NCI-H2081 treated with DMSO at 0.1 percent for 48 hours (cell line): ENCODE measurements around the gene CALML6.

Experiments used
- DNase-seq: peaks from one replicate; lab custom pipeline; 2025; lab: John Stamatoyannopoulos, UW

Gene CALML6

DNA sequence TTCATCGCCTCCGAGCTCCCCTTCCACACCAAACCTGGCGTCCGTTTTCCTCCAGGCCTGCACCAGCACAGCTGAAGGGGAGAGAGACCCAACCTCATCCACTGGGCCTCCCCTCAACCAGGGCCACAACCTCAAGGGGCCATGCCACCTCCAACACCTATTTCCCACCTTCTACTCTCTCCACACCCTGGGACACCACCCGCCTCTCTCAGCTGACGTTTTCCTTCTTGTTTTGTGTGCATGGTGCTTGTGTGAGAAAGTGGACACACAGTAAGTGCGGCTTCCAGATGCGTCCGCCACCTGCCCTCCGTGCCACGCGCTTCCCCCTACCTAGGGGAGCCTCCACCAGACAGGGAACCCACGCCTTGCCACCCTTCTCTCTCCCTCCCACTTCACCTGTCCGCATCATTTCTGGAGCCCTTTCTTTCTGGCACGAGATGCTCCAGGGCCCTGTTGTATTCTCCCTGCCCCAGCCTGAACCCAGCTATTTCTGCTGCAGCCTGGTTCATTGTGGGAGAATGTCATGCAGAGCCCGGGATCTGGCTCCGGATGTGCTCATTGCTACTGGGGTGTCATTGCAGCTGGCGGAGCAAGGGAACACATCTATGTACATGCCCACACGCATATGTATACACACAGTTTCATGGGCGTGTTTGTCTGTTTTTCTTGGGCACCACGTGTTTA, 22.8 kb upstream of the CALML6 start:
- no peak for DNase-seq

DNA sequence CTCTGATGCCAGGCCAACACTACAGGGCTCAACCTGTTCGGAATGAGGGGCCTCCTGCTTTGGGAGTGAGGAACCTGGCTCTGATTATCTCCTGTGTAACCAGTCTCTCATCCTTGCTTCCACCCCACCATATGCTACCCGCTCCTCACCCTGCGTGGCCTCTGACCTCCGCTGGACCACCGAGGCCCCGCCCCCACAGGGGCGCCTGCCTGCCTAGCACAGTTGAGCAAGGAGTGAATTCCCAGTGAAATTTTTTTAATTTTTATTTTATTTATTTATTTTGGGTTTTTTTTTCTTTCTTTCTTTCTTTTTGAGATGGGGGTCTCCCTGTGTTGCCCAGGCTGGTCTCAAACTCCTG, 22.3 kb upstream of the CALML6 start:
- DNase-seq = no peak

- DNase-seq = no peak
These were observed 21.6 kb upstream of the CALML6 start for GRCh38 chr1:1893291-1893985.

GRCh38 chr1:1893997-1894353, 21.1 kb upstream of the CALML6 start:
- DNase-seq = no peak

- no peak for DNase-seq
These were observed 20.6 kb upstream of the CALML6 start for GRCh38 chr1:1894354-1895059.

DNA sequence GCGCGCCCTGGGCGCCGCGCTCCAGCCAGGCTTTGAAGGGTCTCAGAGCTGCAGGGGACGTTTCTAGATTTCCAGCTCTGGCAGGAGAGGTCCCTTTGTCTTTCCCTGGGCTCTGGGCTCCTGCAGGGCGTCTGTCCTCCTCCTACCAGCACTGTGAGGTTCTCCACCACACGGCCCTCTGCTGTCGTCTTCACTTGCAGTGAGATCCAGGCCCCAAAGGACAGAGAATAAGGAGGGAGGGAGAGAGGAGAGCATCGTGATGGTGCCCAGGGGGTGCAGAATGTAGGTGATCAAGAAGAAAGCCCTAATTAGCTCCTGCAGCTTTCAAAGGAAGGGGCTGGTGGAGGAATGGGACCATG, 20.0 kb upstream of the CALML6 start:
- no peak for DNase-seq

- DNase-seq = no peak
These were observed 19.4 kb upstream of the CALML6 start for GRCh38 chr1:1895456-1896336.

GRCh38 chr1:1898246-1898933, 16.7 kb upstream of the CALML6 start:
- no peak for DNase-seq

DNA sequence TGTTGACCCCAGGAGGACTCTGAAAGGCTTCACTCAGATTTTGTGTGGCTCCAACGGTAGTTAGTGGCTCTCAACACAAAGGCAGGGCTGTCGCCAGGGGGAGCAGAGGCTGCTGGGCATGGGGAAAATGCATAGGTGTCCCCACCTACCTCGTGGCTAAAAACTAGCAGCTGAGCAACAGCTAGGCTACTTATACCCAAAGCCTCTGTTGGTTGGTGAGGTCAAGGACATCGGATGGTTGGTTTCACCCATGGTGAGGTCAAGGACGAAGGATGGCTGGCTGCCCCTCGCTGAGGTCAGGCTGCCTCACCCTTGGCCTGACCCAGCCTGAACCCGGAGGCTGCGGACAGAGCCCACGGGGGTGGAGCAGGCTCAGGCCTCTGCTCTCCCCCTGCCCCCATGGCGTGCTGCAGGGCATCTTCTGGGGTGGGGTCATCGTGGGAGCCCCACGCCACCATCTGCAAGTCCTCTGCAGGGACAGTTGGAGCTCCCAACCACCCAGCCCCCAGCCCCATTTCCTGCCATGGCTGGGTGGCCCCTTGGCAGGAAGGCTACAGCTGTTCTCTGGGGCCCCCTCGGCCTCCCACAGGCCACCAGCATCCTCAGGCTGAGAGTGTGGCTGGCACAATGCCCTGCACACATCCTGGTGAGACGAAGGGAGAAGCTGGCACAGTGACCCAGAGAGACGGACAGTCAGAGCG, 15.6 kb upstream of the CALML6 start:
- DNase-seq = no peak

- no peak for DNase-seq
These were observed 15.1 kb upstream of the CALML6 start for GRCh38 chr1:1899967-1900327.

GRCh38 chr1:1900883-1901640, 14.0 kb upstream of the CALML6 start:
- DNase-seq = no peak

- DNase-seq = no peak
These were observed 13.3 kb upstream of the CALML6 start for GRCh38 chr1:1901641-1902294.

- DNase-seq = no peak
These were observed 11.8 kb upstream of the CALML6 start for GRCh38 chr1:1903224-1903623.

DNA sequence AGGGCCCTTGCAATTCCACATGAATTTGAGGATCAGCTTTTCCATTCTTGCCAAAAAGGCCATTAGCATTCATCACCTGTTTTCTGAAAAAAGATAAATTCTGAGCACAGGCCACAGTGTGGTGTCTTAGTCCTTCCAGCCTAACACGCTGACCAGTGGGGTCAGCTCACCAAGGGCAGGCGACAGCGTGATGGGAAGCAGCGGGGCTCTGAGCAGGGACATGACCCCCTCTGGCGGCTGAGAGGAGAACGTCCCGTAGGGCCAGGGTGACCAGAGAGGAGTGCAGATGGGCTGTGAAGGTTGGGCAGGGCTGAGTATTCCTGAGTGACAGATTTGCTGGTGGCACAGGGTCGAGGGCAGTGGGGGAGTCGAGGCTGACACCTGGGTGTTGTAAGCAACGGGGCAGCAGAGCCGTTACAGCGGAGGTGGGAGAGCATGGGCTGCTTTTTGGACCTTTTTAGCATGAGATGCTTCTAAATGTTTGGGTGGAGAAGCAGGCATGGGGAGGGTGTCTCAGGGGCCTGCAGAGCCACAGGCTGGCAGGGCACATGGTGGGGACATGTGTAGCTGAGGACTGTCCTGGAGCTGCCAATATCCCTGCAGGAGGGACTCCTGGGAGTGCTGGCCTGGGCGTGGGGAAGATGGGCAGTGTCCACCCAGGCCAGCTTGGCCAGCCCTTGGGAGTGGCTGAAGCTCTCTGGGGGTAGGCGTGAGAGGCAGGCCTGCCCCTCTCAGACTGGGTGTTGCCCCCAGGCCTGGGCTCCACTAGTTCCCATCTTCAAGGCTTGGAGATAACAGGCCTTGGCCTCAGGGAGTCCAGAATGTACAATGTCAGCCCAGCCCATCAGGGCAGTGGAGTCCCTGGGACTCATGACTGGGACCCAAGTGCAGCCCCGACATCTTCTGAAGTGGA, 8.6 kb upstream of the CALML6 start:
- no peak for DNase-seq

- DNase-seq = no peak
These were observed 7.8 kb upstream of the CALML6 start for GRCh38 chr1:1907098-1907736.

- no peak for DNase-seq
These were observed 6.6 kb upstream of the CALML6 start for GRCh38 chr1:1908506-1908791.

- no peak for DNase-seq
These were observed 5.0 kb upstream of the CALML6 start for GRCh38 chr1:1910033-1910465.

DNA sequence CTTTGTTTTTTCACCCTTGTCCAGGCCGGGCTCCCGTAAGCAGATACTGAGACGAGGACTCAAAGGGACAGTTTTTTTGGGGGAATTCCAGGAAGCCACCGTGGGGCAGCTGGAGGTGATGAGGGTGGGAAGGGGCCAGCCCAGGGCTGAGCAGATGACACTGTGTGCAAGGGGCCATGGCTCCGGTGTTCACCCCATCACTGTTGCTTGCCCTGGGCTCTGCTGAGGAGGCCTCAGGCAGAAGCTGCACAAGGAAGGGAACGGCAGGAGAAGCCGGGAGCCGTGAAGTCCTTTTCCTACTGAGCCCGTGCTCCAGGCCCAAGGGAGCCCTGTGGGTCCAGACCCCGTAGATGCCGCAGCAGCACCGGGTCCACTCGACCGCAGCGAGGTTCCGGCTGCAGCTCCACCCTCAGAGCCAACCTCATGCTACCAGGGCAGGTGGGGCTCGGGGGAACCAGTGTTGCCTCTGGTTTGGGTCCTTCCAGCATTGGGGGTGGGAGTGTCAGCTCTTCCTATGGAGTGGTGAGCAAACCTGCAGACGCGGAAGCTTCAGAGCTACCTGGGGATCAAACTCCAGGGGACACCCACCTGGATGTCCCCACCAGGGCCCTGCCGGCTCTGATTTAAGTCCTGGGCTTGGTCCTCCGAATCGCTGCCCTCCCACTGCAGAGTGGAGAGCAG, 4.3 kb upstream of the CALML6 start:
- DNase-seq = no peak
